Activated CD4-positive, alpha-beta T cell treated with anti-CD3 and anti-CD28 coated beads for 24 hours (primary cell): ENCODE data around the gene TMEM131L.
A peak's percentile ranks its signal among the peaks of the same experiment; 100 is the strongest.
"Not testable (repeated sequence)": the region's sequence is repeated elsewhere in the genome, so short reads cannot be mapped to it uniquely, and the experiment has no call there.

Experiments used
- DNase-seq, 2 donors: peaks; one replicate each; pipeline ENCODE4 v3.0.0-alpha.2; 2020; ENCODE audit warnings: low read depth in 2 of 2

TMEM131L gene

DNA sequence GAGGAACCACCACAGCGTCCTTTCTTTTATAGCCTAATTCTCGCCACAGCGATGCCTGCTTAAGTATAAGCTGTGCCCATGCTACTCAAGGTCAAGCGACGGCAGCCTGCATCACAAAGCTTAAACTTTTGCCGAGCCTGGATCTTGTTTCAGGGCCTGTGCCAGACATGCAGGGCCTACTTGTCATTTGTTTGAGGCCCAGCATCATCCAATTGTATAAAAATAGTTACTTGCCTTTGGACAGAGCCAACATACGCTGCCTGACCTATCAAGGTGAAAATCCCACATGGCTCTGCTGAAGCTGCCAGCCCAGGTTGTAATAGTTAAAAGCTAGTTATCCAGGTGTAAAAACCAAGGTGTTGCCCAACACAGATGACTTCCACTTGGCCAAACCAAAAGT lies 107.1 kb downstream of the TMEM131L start:
- DNase-seq: no peak

DNA sequence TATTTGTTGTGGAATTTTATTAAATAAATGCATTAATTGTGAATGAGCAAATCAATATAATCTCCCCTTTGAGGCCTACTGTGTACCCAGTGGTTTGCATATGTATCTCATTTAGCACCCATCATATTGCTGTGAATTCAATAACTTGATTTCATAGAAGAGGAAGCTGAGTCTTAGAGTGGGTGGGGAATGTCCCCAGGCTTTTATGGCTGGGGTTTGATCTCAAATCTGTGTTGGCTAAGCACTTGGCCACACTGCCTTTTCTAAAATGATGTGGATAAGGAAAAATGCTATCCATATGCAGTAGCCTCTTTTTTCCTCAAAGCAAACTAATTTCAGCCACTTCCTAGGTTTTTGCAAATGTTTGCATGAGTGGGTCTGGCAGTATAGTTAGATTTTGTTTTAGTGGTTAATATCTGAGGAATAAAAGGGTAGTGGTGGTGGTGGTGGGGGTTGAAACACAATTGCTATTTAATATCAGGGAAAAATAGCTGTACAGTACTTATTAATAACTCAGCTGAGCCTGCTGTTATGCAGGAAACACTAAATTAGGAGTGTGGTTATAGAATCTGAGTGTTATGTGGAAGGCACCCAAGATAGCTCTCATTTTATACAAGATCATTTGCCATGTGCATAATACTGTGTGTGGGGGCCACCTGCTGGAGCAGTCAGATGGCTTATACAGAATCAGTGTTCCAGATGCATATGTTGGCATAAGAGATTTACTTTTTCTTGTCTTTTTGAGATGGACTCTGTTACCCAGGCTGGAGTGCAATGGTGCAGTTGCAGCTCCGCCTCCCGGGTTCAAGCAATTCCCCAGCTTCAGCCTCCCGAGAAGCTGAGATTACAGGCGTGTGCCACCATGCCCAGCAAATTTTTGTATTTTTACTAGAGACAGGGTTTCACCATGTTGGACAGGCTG lies 108.0 kb downstream of the TMEM131L start:
- peak; percentile 27 for DNase-seq

DNA sequence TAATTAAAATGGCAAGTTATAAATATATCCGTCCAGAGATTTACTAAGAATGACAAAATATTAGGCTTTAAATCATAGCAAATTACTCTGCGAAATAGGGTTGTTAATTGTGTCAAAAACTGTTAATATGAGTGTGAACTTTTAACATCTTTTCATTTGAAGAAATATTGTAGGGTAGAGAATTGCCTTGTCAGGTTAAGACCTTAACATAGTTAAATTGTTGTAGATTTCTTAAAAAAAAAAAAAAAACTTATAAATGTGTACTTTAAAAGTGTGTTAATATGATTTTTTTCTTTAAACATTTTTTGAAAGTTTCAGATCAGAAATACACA lies 110.2 kb downstream of the TMEM131L start:
- no peak for DNase-seq

DNA sequence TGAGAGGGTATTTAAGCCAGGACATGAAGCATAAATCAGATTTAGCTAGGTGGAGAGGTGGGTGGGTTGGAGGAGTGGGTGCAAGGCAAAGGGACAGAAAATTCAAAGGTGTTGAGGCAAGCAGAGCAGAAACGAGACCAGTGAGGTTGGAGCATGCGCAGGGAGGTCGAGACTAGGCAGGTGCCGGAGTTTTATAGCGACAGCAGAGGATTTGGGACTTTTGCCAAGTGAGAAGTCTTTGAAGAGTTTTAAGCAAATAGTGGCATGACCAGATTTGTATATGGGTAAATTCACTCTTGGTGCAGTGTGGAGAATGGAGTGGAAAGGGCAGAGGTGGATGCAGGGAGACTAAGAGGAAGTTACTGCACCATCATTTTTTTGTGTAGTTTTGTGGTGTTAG lies 110.9 kb downstream of the TMEM131L start:
- DNase-seq: no peak

DNA sequence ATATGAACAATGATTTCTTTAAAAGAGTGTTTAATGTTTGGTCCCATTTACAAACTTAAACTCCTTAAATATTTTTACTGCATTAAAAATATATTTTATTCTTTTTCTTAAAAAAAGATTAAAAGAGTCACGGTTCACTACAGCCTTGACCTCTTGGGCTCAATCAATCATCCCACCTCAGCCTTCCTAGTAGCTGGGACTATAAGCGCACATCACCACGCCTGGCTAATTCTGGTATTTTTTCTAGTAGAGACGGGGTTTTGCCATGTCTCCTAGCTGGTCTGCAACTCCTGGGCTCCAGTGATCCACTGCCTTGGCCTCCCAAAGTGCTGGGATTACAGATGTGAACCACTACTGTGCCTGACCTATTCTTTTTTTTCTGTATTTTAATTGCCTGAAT lies 113.2 kb downstream of the TMEM131L start:
- no peak for DNase-seq

DNA sequence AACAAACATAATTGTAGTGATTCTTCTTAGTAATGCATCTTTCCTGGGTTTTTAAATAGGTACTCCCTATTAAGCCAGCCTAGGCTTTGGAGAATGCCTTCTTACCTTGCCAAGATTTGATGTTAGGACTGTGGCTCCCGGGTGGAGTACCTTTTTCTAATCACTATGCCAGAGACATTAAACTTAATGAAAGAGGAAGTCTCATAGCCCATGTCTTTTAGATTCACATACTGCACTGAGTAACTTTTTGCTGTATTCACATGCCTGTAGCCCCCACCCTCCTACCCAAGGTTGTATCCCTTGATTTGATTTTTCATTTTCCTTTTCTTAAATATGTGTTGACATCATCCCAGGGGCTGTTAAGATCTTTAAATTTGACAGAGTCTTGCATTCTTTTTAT lies 113.7 kb downstream of the TMEM131L start:
- no peak for DNase-seq

DNA sequence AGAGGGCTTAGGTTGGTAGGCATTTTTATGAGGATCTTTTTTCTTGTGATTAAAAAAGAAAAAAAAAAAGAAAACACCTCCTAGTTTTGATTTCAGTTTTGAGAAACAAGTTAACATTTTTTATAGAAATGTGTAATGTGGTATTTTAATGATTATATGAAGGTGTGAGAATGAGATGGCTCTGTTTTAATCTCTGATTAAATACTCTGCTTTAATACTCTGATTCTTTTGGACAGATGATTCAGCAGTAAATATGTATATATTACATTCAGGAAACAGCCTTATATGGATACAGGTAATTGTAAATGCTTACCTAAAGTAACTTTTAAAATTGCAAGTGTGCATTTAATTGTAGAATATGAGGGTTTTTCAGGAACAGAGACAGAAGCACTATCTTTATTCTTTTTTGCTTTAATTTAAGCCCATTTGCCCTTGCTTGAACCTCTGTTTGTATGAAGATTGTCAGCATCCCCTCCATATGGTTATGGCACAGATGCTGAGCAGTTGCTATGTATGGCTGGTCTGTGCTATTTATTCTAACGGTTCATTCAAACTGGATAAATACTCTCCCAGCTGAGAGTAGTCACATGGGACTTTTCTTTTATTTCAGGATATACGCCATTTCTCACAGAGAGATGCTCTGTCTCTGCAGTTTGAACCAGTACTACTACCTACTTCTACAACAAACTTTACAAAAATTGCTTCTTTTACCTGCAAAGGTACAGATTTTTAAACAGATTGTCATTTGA lies 117.0 kb downstream of the TMEM131L start:
- DNase-seq: no peak

DNA sequence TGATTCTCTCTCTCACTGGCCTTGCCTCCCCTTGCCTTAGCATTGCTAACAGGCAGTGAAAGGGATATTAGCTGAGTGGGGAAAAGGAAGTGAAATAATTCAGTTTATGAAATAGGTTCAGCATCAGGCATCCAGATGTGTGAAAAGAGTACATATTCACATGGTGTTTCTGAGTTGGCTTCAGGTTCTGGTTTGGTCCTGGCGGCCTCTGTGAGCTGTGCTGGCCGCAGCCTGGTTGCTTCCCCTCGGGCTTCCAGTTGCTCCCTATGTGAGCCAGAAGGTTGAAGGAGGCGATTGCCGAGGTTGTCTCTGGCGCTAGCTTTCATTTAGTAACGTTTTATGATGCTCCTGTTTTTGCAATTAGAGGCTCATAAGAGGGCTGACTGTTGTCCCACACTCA lies 118.9 kb downstream of the TMEM131L start:
- DNase-seq: no peak

DNA sequence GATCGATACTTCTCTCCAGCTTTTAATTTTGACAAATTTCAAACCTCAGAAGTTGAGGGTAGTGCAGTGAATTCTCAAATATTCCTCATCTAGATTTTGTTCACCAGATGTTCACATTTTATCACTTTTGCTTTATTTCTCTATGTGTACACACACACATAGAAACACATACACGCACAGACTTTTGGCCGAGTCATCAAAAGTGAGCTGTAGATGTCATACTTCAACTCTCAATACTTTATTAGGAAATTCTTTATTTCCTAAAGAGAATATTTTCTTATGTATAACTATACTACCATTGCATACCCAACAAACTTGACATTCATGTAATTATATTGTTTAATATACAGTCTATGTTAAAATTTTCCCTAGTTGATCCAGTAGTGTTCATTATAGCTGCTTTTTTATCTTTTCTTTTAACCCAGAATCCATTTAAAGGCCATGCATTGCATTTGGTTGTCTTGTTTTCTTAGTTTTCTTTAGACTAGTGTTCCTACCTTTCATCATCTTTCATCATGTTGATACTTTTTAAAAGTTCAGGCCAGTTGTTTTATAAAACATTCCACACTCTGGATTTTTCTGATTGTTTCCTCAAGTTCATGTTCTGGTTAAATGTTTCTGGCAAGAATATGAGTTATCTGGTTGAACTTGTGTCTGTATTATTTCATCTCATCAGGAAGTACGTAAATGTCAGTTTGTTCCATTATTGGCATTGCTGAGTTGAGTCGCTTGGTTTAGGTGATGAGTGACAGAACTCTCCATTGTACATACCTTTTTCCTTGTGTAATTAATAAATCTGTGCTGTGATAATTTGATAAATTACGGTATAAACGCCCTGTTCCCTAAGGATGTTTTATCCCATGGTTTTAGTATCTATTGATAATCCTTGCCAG lies 123.8 kb downstream of the TMEM131L start:
- DNase-seq: no peak

DNA sequence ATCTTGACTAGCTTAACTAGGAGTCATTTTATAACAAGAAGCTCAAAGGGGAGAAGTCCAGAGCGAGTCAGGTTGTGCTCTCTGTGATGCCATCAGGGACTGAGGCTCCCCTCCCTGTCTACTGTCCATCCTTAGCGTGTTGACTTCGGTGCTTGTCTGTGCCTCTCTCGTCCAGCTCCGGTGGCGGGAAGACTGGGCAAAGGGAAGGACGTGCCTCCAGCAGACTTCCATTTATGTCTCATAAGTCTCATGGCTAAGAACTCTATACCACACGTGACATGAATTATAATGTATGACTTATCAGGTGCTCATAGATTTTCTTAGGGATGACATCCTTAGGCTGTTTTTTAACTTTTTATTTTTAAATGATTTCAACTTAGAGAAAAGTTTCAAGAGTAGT lies 125.3 kb downstream of the TMEM131L start:
- DNase-seq: no peak

DNA sequence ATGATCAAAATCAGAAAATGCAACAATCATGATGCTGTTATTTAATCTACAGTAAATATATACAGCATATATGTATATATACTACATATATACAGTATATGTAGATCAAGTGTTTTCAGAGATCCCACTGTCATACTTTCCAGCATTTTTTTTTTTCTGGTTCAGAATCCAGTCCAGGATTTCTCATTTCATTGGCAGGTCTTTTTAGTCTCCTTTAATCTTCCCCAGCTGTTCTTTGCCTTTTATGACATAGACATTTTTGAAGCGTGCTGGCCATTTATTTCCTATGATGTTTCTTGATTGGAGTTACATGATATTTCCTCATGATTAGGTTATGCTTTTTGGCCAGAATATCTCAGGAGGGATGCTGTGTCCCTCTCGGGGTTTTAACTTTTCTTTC lies 125.9 kb downstream of the TMEM131L start:
- DNase-seq: no peak

DNA sequence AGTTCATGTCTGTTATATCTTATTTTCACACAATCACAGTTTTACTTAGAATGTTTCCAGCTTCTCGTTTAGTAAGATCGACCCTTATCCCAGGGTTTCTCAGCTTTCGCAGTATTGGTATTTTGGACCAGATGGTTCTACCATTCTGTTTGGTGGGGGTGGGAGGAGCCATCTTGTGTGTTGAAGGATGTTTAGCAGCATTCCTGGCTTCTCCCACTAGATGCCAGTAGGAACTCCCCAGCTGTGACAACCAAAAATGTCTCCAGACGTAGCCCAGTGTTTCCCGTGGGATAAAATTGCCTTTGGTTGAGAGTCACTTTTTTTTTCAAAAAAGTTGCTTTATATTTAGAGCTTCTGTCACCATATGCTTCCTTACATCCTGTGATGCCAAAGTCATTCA lies 127.0 kb downstream of the TMEM131L start:
- no peak for DNase-seq

DNA sequence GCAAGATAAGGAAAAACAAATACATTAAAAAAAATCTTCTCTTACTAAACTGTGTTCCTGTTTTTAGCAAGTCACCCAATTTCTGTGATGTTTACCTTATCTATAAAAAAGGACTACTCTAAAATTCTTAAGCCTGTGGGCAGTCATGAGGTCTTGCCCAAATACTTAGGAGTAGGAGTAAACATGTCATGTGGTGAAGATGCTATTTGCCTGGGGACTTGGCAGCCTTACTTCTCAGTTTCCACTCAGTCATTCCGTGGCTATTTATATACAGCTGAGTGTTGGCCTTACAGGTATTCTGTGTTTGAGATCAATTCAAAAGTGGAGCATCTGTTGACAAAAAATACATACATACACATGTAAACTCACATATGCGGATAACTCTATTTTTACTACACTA lies 128.1 kb downstream of the TMEM131L start:
- no peak for DNase-seq

DNA sequence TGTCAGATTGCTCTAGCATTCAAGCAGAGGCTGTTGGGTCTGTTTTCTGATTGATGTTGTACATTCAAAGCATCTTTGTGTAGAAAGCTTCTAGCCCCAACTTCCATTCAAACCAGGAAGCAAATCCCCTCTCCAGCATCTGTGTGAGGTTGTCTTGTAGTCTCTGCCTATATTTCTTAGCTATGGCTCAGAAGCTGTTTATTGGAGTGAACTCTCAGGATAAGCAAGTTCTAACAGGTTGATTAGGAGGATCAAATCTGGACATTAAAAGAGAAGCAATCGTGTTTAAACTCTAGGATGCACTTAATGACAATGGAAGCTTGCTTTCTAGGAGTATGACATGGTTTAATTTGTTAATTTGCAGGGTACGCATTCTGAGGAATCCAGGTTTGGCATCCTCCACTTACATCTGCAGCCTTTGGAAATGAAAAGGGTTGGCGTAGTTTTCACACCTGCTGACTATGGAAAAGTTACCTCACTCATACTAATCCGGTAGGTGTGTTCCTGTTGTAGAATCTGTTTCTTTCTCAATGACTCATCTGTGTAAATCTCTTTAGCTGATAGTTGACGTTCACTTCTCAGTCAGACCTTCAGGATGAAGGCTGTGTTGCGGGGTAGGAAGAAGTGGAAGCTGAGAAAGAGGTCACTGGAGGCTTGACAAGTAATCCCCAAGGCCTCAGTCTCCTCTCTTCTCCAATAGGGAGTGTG lies 129.9 kb downstream of the TMEM131L start:
- no peak for DNase-seq

DNA sequence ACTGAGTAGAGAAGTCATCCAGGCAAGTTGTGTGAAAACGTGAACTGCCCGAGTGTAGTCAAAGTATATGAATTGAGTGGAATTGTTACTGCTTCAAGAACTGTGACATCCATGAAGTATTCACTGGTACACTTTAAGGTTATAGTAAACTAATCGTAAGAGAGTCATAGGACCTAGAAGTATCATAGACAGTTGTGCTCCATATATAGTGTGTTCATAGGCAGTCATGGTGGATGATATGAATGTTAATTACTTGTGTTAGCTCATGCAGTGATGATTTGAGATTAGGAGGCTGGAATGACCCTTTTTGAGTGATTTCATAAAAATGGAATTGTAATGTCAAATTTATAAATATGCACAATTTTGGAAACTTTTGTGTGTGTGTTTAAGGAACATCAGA lies 136.6 kb downstream of the TMEM131L start:
- no peak for DNase-seq

DNA sequence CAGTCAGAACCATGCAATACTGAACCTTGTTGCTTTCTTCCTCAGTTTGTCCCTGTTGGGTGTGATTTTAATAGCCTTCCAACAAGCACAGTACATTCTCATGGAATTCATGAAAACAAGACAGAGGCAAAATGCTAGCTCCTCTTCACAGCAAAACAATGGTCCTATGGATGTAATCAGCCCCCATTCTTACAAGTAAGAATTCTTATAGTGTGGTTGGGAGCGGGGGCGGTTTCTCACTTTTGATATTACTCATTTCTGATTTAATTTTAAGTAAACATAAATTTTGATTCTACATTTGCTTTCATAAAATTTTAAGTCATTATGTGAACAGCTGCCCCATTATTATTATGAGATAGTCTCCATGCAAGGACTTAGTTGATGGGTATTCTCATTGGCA lies 137.1 kb downstream of the TMEM131L start:
- peak in 1 of 2 donors; percentile 21 for DNase-seq

DNA sequence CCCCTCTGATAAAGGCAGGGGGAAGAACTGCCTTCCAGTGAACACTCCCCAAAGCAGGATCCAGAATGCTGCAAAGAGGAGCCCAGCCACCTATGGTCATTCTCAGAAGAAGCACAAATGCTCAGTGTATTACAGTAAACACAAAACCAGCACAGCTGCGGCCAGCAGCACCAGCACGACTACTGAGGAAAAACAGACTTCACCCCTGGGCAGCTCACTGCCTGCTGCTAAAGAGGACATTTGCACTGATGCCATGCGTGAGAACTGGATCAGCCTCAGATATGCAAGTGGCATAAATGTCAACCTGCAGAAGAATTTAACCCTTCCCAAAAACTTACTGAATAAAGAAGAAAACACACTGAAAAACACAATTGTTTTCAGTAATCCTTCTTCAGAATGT lies 137.7 kb downstream of the TMEM131L start:
- no peak for DNase-seq

DNA sequence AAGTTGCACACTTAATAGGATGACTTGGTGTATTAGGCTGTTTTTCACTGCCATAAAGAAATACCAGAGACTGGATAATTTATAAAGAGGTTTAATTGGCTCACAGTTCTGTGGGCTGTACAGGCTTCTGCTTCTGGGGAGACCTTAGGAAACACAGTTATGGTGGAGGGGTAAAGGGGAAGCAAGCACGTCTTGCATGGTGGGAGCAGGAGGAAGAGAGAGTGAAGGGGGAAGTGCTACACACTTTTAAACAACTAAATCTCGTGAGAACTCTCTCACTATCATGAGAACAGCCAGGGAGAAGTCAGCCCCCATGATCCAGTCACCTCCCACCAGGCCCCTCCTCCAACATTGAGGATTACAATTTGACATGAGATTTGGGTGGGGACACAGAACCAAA lies 142.9 kb downstream of the TMEM131L start:
- not testable (repeated sequence) for DNase-seq

DNA sequence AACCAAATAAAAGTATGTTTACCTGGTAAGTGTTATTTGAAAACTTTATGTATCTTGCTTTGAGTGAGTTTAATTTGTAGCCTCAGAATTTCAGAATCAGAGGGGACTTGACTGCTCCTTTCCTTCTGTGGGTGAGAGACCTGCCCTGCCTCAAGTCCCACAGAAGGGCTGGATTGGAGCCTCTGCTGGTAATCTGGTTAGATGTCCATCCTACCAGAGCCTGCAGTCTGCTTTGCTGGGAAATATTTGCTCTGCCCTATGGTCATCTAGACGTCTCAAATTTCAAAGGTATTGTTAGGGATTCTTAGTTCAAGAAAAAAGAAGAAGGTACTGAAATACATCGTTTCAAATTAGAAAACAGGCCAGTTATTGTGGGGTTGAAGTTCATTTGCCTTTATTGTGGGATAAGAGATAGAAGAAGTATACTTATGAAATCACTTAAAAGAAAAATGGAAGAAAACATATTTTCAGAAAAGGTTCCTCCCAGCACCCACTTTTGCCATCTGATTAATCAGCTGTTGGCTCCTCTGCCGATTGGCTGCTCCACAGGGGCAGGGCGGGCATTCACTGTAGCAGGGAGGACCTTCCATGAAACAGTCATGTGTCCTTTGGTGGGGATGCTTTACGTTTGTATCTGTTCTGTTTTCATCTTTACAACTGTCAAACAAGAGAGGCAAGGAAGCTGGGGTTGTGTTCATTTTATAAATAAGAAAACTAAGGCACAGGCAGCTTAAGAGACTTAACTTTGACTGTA lies 144.6 kb downstream of the TMEM131L start:
- DNase-seq: no peak

DNA sequence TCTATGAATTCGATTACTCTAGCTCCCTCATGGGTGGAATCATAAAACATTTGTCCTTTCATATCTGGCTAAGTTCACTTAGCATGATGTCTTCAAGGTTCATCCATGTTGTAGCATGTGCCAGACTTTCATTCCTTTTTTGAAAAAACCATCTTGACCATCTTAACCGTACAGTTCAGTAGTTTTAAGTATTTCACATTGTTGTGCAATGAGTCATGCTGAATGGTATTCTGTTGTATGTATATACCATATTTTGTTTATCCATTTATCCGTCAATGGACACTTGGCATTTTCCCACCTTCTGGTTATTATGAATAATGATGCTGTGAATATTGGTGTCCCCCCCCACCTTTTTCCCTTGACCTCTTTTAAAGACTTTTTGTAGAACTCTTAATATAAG lies 145.5 kb downstream of the TMEM131L start:
- DNase-seq: no peak

DNA sequence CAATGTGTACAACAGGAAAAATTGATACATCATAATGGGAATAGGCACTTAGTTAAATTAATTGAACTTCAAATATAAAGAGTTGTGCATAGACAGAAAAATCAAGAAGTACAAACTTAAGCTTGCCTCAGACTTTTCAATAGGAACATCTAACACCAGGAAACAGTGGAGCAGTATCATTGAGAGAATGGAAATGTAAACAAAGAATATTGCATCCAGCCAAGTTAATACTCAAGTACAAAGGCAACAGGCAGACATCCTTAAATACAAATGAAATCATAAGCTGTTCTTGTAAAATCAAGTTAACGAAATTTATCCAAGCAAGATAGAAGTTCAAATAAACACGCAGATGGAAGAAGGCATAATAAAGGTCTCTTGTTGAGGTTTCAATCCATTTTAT lies 146.7 kb downstream of the TMEM131L start:
- no peak for DNase-seq
